HepG2 (cell line): ENCODE data around the gene CHRM5. TPM values are rescaled to one million over a fixed set of nuclear protein-coding genes. Genes with fewer than 3 reads are reported as not detected.

Source experiments
- ATAC-seq: fragments of 200-7000 bp; cut with Tn5 transposase; 3 replicates; pipeline ENCODE4 v1.9.1; 2020; ENCODE audit warnings: mild to moderate bottlenecking, moderate library complexity
- BruUV-seq: library from RNA; stranded (reverse); fragments of 400-500 nt; replicated peaks from 2 replicates; lab custom pipeline; 2021; lab: Mats Ljungman, UMichigan
- CTCF ChIA-PET: fragments of 300-600 bp; formaldehyde crosslinking; extraction: SDS; loops from one replicate; lab custom pipeline; 2021; ENCODE audit warnings: low total read pairs, inconsistent platforms, low intra/inter-chr PET ratio; lab: Yijun Ruan, JAX
- POLR2A ChIA-PET: fragments of 350-600 bp; sonication (Branson Sonifier 250); formaldehyde crosslinking; loops from one replicate; lab custom pipeline; 2020; ENCODE audit warnings: antibody characterized with exemption, inconsistent platforms; lab: Yijun Ruan, JAX
- DNase-seq: peaks from one replicate; pipeline ENCODE4 v3.0.0-alpha.2; 2015; ENCODE audit warnings: low spot score
- FAIRE-seq: peaks from 3 replicates; lab custom pipeline; 2011; peaks lifted over from hg19 to GRCh38; lab: Jason Lieb, UNC
- H2AFZ ChIP-seq: one replicate; pipeline ENCODE4 v1.6.1; 2011; ENCODE audit warnings: low read length, inconsistent platforms
- H3K27ac ChIP-seq: fragments of 300-600 bp; 3 replicates; pipeline ENCODE4 v1.8.0; 2011; ENCODE audit warnings: mixed run types, mild to moderate bottlenecking, mixed read lengths, low read length, inconsistent platforms; ENCODE audit not compliant: insufficient read depth; ENCODE audit errors: extremely low read length
- H3K27me3 ChIP-seq, 2 experiments: fragments of 200-600 bp in 1 of 2; 2 replicates in 1 of 2; 3 replicates in 1 of 2; pipeline versions ENCODE4 v1.6.0 to v1.8.0; 2011; ENCODE audit warnings: low read length in 2 of 2, mild to moderate bottlenecking in 2 of 2, moderate library complexity in 2 of 2, inconsistent platforms in 1 of 2; ENCODE audit not compliant: insufficient read depth in 2 of 2, control insufficient read depth in 1 of 2
- H3K36me3 ChIP-seq, 2 experiments: fragments of 200-600 bp in 1 of 2; replicated peaks in 1 of 2; 2 replicates in 1 of 2; 3 replicates in 1 of 2; pipeline versions ENCODE4 v1.5.1 to v1.8.0; 2011; ENCODE audit warnings: low read length in 2 of 2, inconsistent platforms in 1 of 2; ENCODE audit not compliant: insufficient read depth in 2 of 2, control insufficient read depth in 1 of 2
- H3K4me1 ChIP-seq: 2 replicates; pipeline ENCODE4 v1.5.1; 2012; ENCODE audit warnings: low read length, inconsistent platforms; ENCODE audit not compliant: insufficient read depth
- H3K4me2 ChIP-seq: 2 replicates; pipeline ENCODE4 v1.6.0; 2011; ENCODE audit warnings: low read depth, low read length, inconsistent platforms
- H3K4me3 ChIP-seq, 3 experiments: fragments of 200-600 bp in 1 of 3; sonication (generic), shearing (Covaris generic) in 1 of 3; replicated peaks in 1 of 3; 2 replicates each; pipeline ENCODE4 v1.5.1; 2011 to 2016; ENCODE audit warnings: low read length in 3 of 3, inconsistent platforms in 2 of 3, low read depth in 2 of 3, mild to moderate bottlenecking in 2 of 3, control low read depth in 1 of 3, mixed read lengths in 1 of 3; ENCODE audit not compliant: insufficient read depth in 1 of 3
- H3K79me2 ChIP-seq: one replicate; pipeline ENCODE4 v1.6.1; 2011; ENCODE audit warnings: low read length, inconsistent platforms; ENCODE audit not compliant: insufficient read depth
- H3K9ac ChIP-seq: 2 replicates; pipeline ENCODE4 v1.6.0; 2011; ENCODE audit warnings: mild to moderate bottlenecking, low read depth, low read length, inconsistent platforms; ENCODE audit not compliant: insufficient read depth
- H3K9me3 ChIP-seq: 2 replicates; pipeline ENCODE4 v1.5.1; 2012; ENCODE audit warnings: mild to moderate bottlenecking, low read length
- H4K20me1 ChIP-seq: 2 replicates; pipeline ENCODE4 v1.6.0; 2011; ENCODE audit warnings: inconsistent platforms, mild to moderate bottlenecking, low read length, moderate library complexity; ENCODE audit not compliant: insufficient read depth
- ELF4 ChIP-seq: sonication (generic); formaldehyde crosslinking; IDR thresholded peaks from 2 replicates; pipeline ENCODE4 v1.5.0; 2020; ENCODE audit warnings: missing genetic modification reagents, mild to moderate bottlenecking, moderate library complexity, borderline replicate concordance
- ETS1 ChIP-seq: sonication (generic); formaldehyde crosslinking; IDR thresholded peaks from 2 replicates; pipeline ENCODE4 v1.4.0; 2020; ENCODE audit warnings: missing genetic modification reagents
- FOXA3 ChIP-seq: IDR thresholded peaks from 2 replicates; pipeline ENCODE4 v1.6.1; 2016; ENCODE audit warnings: missing genetic modification reagents, missing compliant biosample characterization
- FUBP1 ChIP-seq: sonication (generic); formaldehyde crosslinking; IDR thresholded peaks from 2 replicates; pipeline ENCODE4 v1.5.1; 2020; ENCODE audit warnings: missing genetic modification reagents, mild to moderate bottlenecking, borderline replicate concordance
- HDAC2 ChIP-seq: sonication (generic); formaldehyde crosslinking; IDR thresholded peaks from 2 replicates; pipeline ENCODE4 v1.4.0; 2020; ENCODE audit warnings: missing genetic modification reagents
- IRF9 ChIP-seq: sonication (generic); formaldehyde crosslinking; IDR thresholded peaks from 2 replicates; pipeline ENCODE4 v1.8.0; 2022; ENCODE audit warnings: missing genetic modification reagents, mild to moderate bottlenecking, borderline replicate concordance
- MEIS1 ChIP-seq: sonication (generic); formaldehyde crosslinking; IDR thresholded peaks from 2 replicates; pipeline ENCODE4 v1.9.0; 2021; ENCODE audit warnings: mild to moderate bottlenecking, missing genetic modification reagents, moderate library complexity, borderline replicate concordance
- NAIF1 ChIP-seq: sonication (generic); formaldehyde crosslinking; IDR thresholded peaks from 2 replicates; pipeline ENCODE4 v1.5.0; 2020; ENCODE audit warnings: mild to moderate bottlenecking, missing genetic modification reagents, borderline replicate concordance
- RBM39 ChIP-seq: fragments of 200-400 bp; formaldehyde crosslinking; IDR thresholded peaks from one replicate; pipeline ENCODE4 v1.6.1; 2018; ENCODE audit warnings: antibody characterized with exemption, mild to moderate bottlenecking, low read depth, low read length; ENCODE audit not compliant: poor library complexity, severe bottlenecking
- SRSF9 ChIP-seq: fragments of 200-400 bp; formaldehyde crosslinking; IDR thresholded peaks from 2 replicates; pipeline ENCODE4 v1.6.1; 2018; ENCODE audit warnings: borderline replicate concordance, mild to moderate bottlenecking, low read depth, low read length; ENCODE audit not compliant: insufficient read depth, poor library complexity, severe bottlenecking
- ZBED4 ChIP-seq: sonication (generic); formaldehyde crosslinking; IDR thresholded peaks from 2 replicates; pipeline ENCODE4 v1.4.0; 2020; ENCODE audit warnings: missing genetic modification reagents, borderline replicate concordance
- ZBTB44 ChIP-seq: sonication (generic); formaldehyde crosslinking; IDR thresholded peaks from 2 replicates; pipeline ENCODE4 v1.4.0; 2020; ENCODE audit warnings: missing genetic modification reagents
- ZSCAN21 ChIP-seq: sonication (generic); formaldehyde crosslinking; IDR thresholded peaks from 2 replicates; pipeline ENCODE4 v1.8.0; 2022; ENCODE audit warnings: mild to moderate bottlenecking, missing genetic modification reagents, moderate library complexity, borderline replicate concordance
- WGBS: methylation state at CpG from one replicate; pipeline ENCODE4 v1.1.6; 2017; ENCODE audit warnings: low lambda C conversion rate; 5-methylcytosine and 5-hydroxymethylcytosine counted together
- in situ Hi-C: cut with HindIII; loops from 2 replicates; pipeline ENCODE4 v1.10.0; 2017; ENCODE audit warnings: low pct_unique_long_range_greater_than_20kb; ENCODE audit not compliant: extremely low pct_ligation_motif_present
- intact Hi-C: fragments of 100-400 bp; cut with micrococcal nuclease; formaldehyde crosslinking; loops from one replicate; pipeline ENCODE4 v1.10.0; 2022; ENCODE audit not compliant: unreplicated experiment
- polyA plus RNA-seq, 8 experiments: library from polyadenylated mRNA; depleted of rRNA in 3 of 8; stranded (reverse) in 7 of 8; unstranded in 1 of 8; fragments of >200 nt; fragmentation: Illumina TruSeq in 4 of 8; extraction: Trizol in 4 of 8; gene quantifications; 2 replicates each; pipeline versions ENCODE4 v1.2.1 to v1.2.3, GENCODE V29; 2011 to 2016; ENCODE audit warnings: low read depth in 4 of 8, missing spikeins in 1 of 8, mixed read lengths in 1 of 8; ENCODE audit not compliant: insufficient read depth in 1 of 8
- total RNA-seq, 5 experiments: library from RNA; depleted of rRNA; stranded (reverse); fragments of >200 nt; fragmentation: Illumina TruSeq; extraction: Trizol; gene quantifications; 2 replicates each; pipeline ENCODE4 v1.2.3, GENCODE V29; 2016; ENCODE audit warnings: low read depth in 1 of 5

The CHRM5 gene
- total and polyA plus RNA-seq, 2 of the 13 experiments (the other 11 are each of a cell fraction or from before 2014, with no cell fraction given): not detected

GRCh38 chr15:33955945-33956344 lies 12.4 kb upstream of the CHRM5 start (continued):
- TF ChIP-seq IRF9 (CRISPR knock-in tag): no peak
- TF ChIP-seq NAIF1 (CRISPR knock-in tag): no peak
- TF ChIP-seq ZBED4 (CRISPR knock-in tag): no peak
- TF ChIP-seq MEIS1: no peak
- no peak for TF ChIP-seq ZBTB44

- no peak overlapping the region for H3K9ac ChIP-seq
- WGBS: 62% methylated on average over 1 of the region's 1 CpG
- no peak overlapping the region for H3K4me3 ChIP-seq
- no peak overlapping the region for H2AFZ ChIP-seq
- no peaks in the 10 kb centered on the region for H4K20me1 ChIP-seq
- intact Hi-C loops (no loop called here), in situ Hi-C loops (no loop called here)
- no TSS peak for BruUV-seq
- FAIRE-seq (no peak), ATAC-seq (no peak), DNase-seq (no peak)
- H3K36me3 ChIP-seq: no peaks in the 10 kb centered on the region
- H3K4me2 ChIP-seq: no peak overlapping the region
- no peaks in the 10 kb centered on the region for H3K4me1 ChIP-seq
- no peaks in the 10 kb centered on the region for H3K27me3 ChIP-seq
- POLR2A ChIA-PET: no interaction called here
- no peak overlapping the region for H3K27ac ChIP-seq
- no peaks in the 10 kb centered on the region for H3K79me2 ChIP-seq
- CTCF ChIA-PET: no interaction called here
- H3K9me3 ChIP-seq: no peaks in the 10 kb centered on the region
- TF ChIP-seq FUBP1 (no peak), ELF4 (CRISPR knock-in tag) (no peak), ETS1 (no peak), SRSF9 (no peak), FOXA3 (no peak), HDAC2 (CRISPR knock-in tag) (no peak), RBM39 (no peak), ZSCAN21 (CRISPR knock-in tag) (no peak)
These were observed 11.9 kb upstream of the CHRM5 start for GRCh38 chr15:33956397-33956796.
